ENCODE results near the gene TSEN2. TPM values are rescaled to one million over a fixed set of nuclear protein-coding genes. Genes with fewer than 3 reads are reported as not detected.

TSEN2 gene
- total RNA-seq = 11.5 and 14.1 TPM in 2 replicates
- long read RNA-seq, transcript TSEN2-201 (12 exons, 2,381 nt) = major isoform, 7 of 65 reads
- long read RNA-seq, partial matches to known transcripts = 29 of 65 reads
- long read RNA-seq, other reads (novel, unspliced or antisense) = 25 of 65 reads

- Mint-ChIP-seq H3K9me3 (ENCODE audit: unreplicated experiment) (no peaks in the 10 kb centered on the region), H3K4me1 (ENCODE audit: unreplicated experiment) (peaks cover 27% of the 10 kb centered on the region), H3K4me3 (ENCODE audit: unreplicated experiment) (peak within 1 kb of the TSS; percentile 98), H3K27me3 (ENCODE audit: unreplicated experiment) (no peaks in the 10 kb centered on the region), H3K27ac (ENCODE audit: unreplicated experiment) (peak within 1 kb of the TSS; percentile 85), H3K36me3 (ENCODE audit: unreplicated experiment) (no peaks in the 10 kb centered on the region)
- peak; percentile 99 for DNase-seq (ENCODE audit: extremely low spot score, unreplicated experiment)
- peak; percentile 36 for TF ChIP-seq CTCF (IDR thresholded peaks at IDR 0.05)
These were observed at the start of gene TSEN2 for GRCh38 chr3:12484198-12484982. TSEN2 (plus strand) TSS chr3:12484480; CDS start chr3:12489801, 5,321 bp downstream.

DNA sequence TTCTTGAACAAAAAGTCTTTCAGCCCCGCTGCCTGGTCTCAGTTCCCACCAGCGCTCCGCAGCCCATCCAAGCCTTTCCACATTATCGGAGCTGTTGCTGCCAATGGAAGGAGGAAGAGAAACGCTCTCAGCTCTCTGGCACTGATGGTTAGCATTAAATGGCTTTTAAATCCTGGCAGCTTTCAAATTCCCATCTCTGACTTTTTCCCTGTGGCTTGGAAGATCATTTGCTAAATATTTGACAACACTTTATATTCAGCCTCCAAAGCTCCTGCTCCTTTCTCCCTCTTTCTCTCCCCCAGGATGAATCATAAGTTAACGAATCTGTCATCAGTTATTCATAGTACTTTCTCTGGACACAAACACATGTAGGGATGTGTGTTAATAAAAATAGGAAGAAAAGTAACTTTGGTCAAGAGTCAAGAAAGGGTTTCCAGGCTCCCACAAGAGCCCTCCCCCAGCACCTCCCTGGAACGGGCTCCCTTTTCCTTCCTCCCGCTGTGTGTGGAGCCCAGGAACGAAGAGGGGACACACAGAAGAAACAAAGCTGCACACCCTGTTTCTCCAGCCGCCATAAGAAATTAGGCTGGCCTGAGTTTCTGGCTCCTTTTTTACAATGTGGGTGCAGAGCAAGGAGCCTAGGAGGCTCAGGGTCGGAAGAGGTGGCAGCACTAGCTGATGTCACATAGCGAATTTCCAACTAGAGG, 47.6 kb upstream of the TSEN2 start:
- Mint-ChIP-seq H3K27me3 (ENCODE audit: unreplicated experiment) (peaks cover 17% of the 10 kb centered on the region), H3K4me3 (ENCODE audit: unreplicated experiment) (no peak overlapping the region), H3K27ac (ENCODE audit: unreplicated experiment) (peak overlapping the region; percentile 33), H3K36me3 (ENCODE audit: unreplicated experiment) (peaks cover 4% of the 10 kb centered on the region), H3K9me3 (ENCODE audit: unreplicated experiment) (peaks cover 3% of the 10 kb centered on the region), H3K4me1 (ENCODE audit: unreplicated experiment) (peaks cover 46% of the 10 kb centered on the region)
- DNase-seq (ENCODE audit: extremely low spot score, unreplicated experiment) = no peak
- no peak for TF ChIP-seq CTCF (IDR thresholded peaks at IDR 0.05)

- Mint-ChIP-seq H3K4me3 (ENCODE audit: unreplicated experiment) (no peak overlapping the region), H3K4me1 (ENCODE audit: unreplicated experiment) (peaks cover 46% of the 10 kb centered on the region), H3K27me3 (ENCODE audit: unreplicated experiment) (peaks cover 17% of the 10 kb centered on the region), H3K9me3 (ENCODE audit: unreplicated experiment) (peaks cover 3% of the 10 kb centered on the region), H3K36me3 (ENCODE audit: unreplicated experiment) (peaks cover 4% of the 10 kb centered on the region), H3K27ac (ENCODE audit: unreplicated experiment) (no peak overlapping the region)
- DNase-seq (ENCODE audit: extremely low spot score, unreplicated experiment) = no peak
- no peak for TF ChIP-seq CTCF (IDR thresholded peaks at IDR 0.05)
These were observed 47.1 kb upstream of the TSEN2 start for GRCh38 chr3:12437221-12437605.

- Mint-ChIP-seq H3K4me1 (ENCODE audit: unreplicated experiment) (peaks cover 46% of the 10 kb centered on the region), H3K27ac (ENCODE audit: unreplicated experiment) (no peak overlapping the region), H3K9me3 (ENCODE audit: unreplicated experiment) (peaks cover 2% of the 10 kb centered on the region), H3K36me3 (ENCODE audit: unreplicated experiment) (peaks cover 2% of the 10 kb centered on the region), H3K4me3 (ENCODE audit: unreplicated experiment) (no peak overlapping the region), H3K27me3 (ENCODE audit: unreplicated experiment) (peaks cover 14% of the 10 kb centered on the region)
- no peak for DNase-seq (ENCODE audit: extremely low spot score, unreplicated experiment)
- TF ChIP-seq CTCF (IDR thresholded peaks at IDR 0.05) = no peak
These were observed 46.4 kb upstream of the TSEN2 start for GRCh38 chr3:12437861-12438260.

- no peak for TF ChIP-seq CTCF (IDR thresholded peaks at IDR 0.05)
- H3K4me3 Mint-ChIP-seq (ENCODE audit: unreplicated experiment) = no peak overlapping the region
- H3K4me1 Mint-ChIP-seq (ENCODE audit: unreplicated experiment) = peaks cover 50% of the 10 kb centered on the region
- H3K36me3 Mint-ChIP-seq (ENCODE audit: unreplicated experiment) = no peaks in the 10 kb centered on the region
- no peaks in the 10 kb centered on the region for H3K9me3 Mint-ChIP-seq (ENCODE audit: unreplicated experiment)
- H3K27ac Mint-ChIP-seq (ENCODE audit: unreplicated experiment) = no peak overlapping the region
- DNase-seq (ENCODE audit: extremely low spot score, unreplicated experiment) = no peak
- H3K27me3 Mint-ChIP-seq (ENCODE audit: unreplicated experiment) = peaks cover 11% of the 10 kb centered on the region
These were observed 46.0 kb upstream of the TSEN2 start for GRCh38 chr3:12438318-12438717.

All from osteocyte (in vitro differentiated cells).